Measurements from ENCODE around the gene KCNC3.
A peak's percentile ranks its signal among the peaks of the same experiment; 100 is the strongest.

KCNC3 gene

DNA sequence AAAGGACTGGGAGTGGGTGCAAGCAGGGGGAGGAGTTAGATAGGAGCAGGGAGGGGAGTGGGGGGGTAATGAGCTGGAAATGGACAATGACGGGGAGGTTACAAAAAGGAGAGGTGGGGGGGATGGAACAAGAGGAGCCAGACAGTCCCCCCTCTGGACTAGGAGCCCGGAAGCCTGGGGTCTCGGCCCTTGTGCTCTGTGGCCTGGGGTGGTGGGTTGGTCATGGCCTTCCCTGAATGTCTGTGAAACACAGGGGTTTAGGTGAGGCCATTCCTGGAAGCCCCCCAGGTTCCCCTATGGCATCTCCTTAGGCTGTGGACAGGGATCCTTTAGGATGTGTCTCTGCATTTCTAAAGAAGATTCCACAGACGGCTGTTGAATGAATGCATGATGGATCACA lies 12.1 kb downstream of the KCNC3 start:
- H3K27ac ChIP-seq, result no peak overlapping the region
- no peak for TF ChIP-seq ZFX (IDR thresholded peaks at IDR 0.05; ENCODE audit: borderline replicate concordance)
- TF ChIP-seq, protein P1, sequence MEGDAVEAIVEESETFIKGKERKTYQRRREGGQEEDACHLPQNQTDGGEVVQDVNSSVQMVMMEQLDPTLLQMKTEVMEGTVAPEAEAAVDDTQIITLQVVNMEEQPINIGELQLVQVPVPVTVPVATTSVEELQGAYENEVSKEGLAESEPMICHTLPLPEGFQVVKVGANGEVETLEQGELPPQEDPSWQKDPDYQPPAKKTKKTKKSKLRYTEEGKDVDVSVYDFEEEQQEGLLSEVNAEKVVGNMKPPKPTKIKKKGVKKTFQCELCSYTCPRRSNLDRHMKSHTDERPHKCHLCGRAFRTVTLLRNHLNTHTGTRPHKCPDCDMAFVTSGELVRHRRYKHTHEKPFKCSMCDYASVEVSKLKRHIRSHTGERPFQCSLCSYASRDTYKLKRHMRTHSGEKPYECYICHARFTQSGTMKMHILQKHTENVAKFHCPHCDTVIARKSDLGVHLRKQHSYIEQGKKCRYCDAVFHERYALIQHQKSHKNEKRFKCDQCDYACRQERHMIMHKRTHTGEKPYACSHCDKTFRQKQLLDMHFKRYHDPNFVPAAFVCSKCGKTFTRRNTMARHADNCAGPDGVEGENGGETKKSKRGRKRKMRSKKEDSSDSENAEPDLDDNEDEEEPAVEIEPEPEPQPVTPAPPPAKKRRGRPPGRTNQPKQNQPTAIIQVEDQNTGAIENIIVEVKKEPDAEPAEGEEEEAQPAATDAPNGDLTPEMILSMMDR (IDR thresholded peaks at IDR 0.05), result no peak

DNA sequence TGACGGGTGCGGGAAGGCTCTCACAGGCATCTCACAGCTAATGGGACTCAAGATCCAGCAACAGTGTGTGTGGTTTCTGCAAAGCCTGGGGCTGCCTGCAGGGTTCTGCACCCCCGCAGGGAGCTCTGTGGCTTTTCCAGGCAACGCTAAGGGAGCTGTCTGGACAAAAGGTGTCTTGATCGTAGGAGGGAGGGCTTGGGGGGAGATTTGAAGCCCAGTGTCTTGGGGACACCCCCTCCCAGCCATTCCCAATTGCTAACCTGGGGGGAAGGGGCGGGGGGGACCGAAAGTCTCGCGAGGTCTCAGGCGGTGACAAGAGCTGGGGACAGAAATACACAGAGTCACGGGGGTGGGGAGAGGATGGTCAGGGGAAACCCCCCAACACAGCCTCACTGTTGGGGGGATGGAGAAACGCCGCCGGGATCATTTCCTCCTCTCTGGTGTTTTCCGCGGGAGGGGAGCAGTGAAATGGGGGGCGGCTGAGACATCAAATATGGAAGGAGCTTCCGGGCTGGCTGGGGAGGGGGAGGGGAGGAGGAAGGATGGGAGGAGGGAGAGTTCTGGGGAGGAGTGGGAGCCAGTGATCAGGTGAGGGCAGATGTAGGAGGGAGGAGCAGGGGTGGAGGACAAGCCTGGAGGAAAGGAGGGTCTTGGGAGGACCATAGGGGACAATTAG lies 13.3 kb downstream of the KCNC3 start:
- H3K27ac ChIP-seq, result no peak overlapping the region
- no peak for TF ChIP-seq ZFX (IDR thresholded peaks at IDR 0.05; ENCODE audit: borderline replicate concordance)

DNA sequence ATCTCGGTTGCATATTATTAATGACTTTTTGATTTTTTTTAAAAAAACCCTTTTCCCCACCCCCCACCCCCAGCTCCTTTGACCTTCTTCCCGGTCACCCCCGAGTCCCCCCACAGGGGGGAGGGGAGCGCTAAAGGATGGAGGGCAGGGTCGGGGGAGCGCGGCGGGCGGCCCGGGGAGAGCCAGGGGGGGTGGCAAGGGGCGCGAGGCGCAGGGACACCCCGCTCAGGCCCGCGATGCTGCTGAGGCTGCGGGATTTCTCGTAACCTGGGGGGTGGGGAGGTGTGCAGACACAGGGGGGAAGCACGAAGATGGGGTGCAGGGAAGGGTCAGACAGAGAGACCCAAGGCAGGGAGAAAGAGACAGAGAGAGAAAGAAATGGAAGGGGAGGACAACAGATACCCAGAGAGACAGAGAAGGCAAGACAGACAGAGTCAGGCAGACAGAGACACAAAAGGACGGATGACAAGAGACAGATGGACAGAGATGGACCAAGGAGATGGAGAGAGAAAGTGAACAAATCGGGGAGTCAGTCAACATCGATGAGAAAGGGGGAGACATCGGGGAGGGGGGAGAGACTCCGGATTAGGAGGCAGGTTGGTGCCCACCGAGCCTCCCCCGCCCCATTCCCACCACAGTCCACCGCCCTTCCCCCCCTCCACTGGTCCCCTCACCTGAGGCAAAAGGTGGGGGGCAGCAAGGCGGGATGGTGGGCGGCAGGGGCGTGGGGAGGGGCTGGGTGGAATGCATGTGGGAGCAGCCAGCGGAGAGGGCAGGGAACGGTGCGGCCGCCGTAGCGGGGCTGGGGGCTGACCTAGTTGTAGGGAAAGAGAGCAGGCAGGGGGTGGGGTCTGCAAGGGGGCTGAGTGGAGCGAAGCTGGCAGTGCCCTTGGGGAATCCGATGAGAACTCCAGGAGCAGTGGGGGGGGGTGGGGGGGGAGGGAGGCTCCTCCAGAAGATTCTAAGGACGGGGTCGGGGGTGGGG lies 14.2 kb downstream of the KCNC3 start:
- no peak overlapping the region for H3K27ac ChIP-seq
- TF ChIP-seq, protein P1 (IDR thresholded peaks at IDR 0.05), result no peak
- TF ChIP-seq ZFX (IDR thresholded peaks at IDR 0.05; ENCODE audit: borderline replicate concordance), result no peak

- no peak for TF ChIP-seq ZFX (IDR thresholded peaks at IDR 0.05; ENCODE audit: borderline replicate concordance)
- TF ChIP-seq, protein P1 (IDR thresholded peaks at IDR 0.05), result peak; percentile 28
- H3K27ac ChIP-seq, result peak overlapping the region; percentile 52
Observed at GRCh38 chr19:50313812-50314536, 15.2 kb downstream of the KCNC3 start.

- peak overlapping the region; percentile 52 for H3K27ac ChIP-seq
- TF ChIP-seq, protein P1 (IDR thresholded peaks at IDR 0.05), result no peak
- no peak for TF ChIP-seq ZFX (IDR thresholded peaks at IDR 0.05; ENCODE audit: borderline replicate concordance)
Observed at GRCh38 chr19:50312967-50313811, 16.0 kb downstream of the KCNC3 start.

- TF ChIP-seq, protein P1 (IDR thresholded peaks at IDR 0.05), result no peak
- TF ChIP-seq ZFX (IDR thresholded peaks at IDR 0.05; ENCODE audit: borderline replicate concordance), result no peak
- peak overlapping the region; percentile 52 for H3K27ac ChIP-seq
Observed at GRCh38 chr19:50311723-50312635, 17.2 kb downstream of the KCNC3 start.
